Measurements from ENCODE around the gene TEK. TPM values are rescaled to one million over a fixed set of nuclear protein-coding genes. Genes with fewer than 3 reads are reported as not detected.
A peak's percentile ranks its signal among the peaks of the same experiment; 100 is the strongest.
"Not testable (repeated sequence)": the region's sequence is repeated elsewhere in the genome, so short reads cannot be mapped to it uniquely, and the experiment has no call there.

Gene TEK
- total and polyA plus RNA-seq, 3 donors from 2014 or later: 3.2 to 3.9 (median 3.7) TPM

- intact Hi-C loops (cut with DNase I; ENCODE audit: low total_unique reads): no loop called here
- H3K36me3 ChIP-seq (ENCODE audit: low read depth, missing control alignments): no peaks in the 10 kb centered on the region
- no peak for TF ChIP-seq CTCF (IDR thresholded peaks at IDR 0.05)
- TF ChIP-seq POLR2A (IDR thresholded peaks at IDR 0.05): no peak
- no peaks in the 10 kb centered on the region for H3K27me3 ChIP-seq
- H3K27ac ChIP-seq: no peak overlapping the region
- WGBS, 2 donors: 72 to 75% methylated on average over 4 of the region's 4 CpGs
- DNase-seq: no peak
- H3K9me3 ChIP-seq: no peaks in the 10 kb centered on the region
- no peaks in the 10 kb centered on the region for H3K4me1 ChIP-seq
- no peak overlapping the region for H3K4me3 ChIP-seq
Measured at GRCh38 chr9:27088981-27089380, 20.0 kb upstream of the TEK start.

GRCh38 chr9:27089706-27090105, 19.3 kb upstream of the TEK start:
- TF ChIP-seq CTCF (IDR thresholded peaks at IDR 0.05) (no peak), POLR2A (IDR thresholded peaks at IDR 0.05) (no peak)
- Histone ChIP-seq H3K9me3 (no peaks in the 10 kb centered on the region), H3K27ac (no peak overlapping the region), H3K27me3 (no peaks in the 10 kb centered on the region), H3K4me1 (no peaks in the 10 kb centered on the region), H3K36me3 (ENCODE audit: low read depth, missing control alignments) (no peaks in the 10 kb centered on the region), H3K4me3 (no peak overlapping the region)
- no peak for DNase-seq
- WGBS, 2 donors: 92% methylated on average over 4 of the region's 4 CpGs
- intact Hi-C loops (cut with DNase I; ENCODE audit: low total_unique reads): no loop called here

GRCh38 chr9:27090231-27090630, 18.8 kb upstream of the TEK start:
- DNase-seq: no peak
- no peak overlapping the region for H3K4me3 ChIP-seq
- no peaks in the 10 kb centered on the region for H3K36me3 ChIP-seq (ENCODE audit: low read depth, missing control alignments)
- H3K9me3 ChIP-seq: no peaks in the 10 kb centered on the region
- no peaks in the 10 kb centered on the region for H3K27me3 ChIP-seq
- intact Hi-C loops (cut with DNase I; ENCODE audit: low total_unique reads): no loop called here
- H3K27ac ChIP-seq: no peak overlapping the region
- no peaks in the 10 kb centered on the region for H3K4me1 ChIP-seq
- TF ChIP-seq POLR2A (IDR thresholded peaks at IDR 0.05) (no peak), CTCF (IDR thresholded peaks at IDR 0.05) (no peak)

- no peak overlapping the region for H3K4me3 ChIP-seq
- no peaks in the 10 kb centered on the region for H3K4me1 ChIP-seq
- no peak overlapping the region for H3K27ac ChIP-seq
- TF ChIP-seq POLR2A (IDR thresholded peaks at IDR 0.05): no peak
- TF ChIP-seq CTCF (IDR thresholded peaks at IDR 0.05): no peak
- no peak for DNase-seq
- no peaks in the 10 kb centered on the region for H3K36me3 ChIP-seq (ENCODE audit: low read depth, missing control alignments)
- H3K27me3 ChIP-seq: no peaks in the 10 kb centered on the region
- intact Hi-C loops (cut with DNase I; ENCODE audit: low total_unique reads): no loop called here
- no peaks in the 10 kb centered on the region for H3K9me3 ChIP-seq
- 93 to 100% methylated on average over 1 of the region's 1 CpG for WGBS, 2 donors
Measured at GRCh38 chr9:27090711-27091110, 18.3 kb upstream of the TEK start.

- H3K27me3 ChIP-seq; H3K4me1 ChIP-seq; DNase-seq; intact Hi-C loops (cut with DNase I; ENCODE audit: low total_unique reads); H3K36me3 ChIP-seq (ENCODE audit: low read depth, missing control alignments); H3K27ac ChIP-seq; H3K9me3 ChIP-seq: not testable (repeated sequence)
- 76 to 78% methylated on average over 16 to 20 of the region's 27 CpGs for WGBS, 2 donors
- H3K4me3 ChIP-seq: peak overlapping the region; percentile 6 to 29
Measured at GRCh38 chr9:27092496-27092895, 16.5 kb upstream of the TEK start.

GRCh38 chr9:27093384-27094067, 15.5 kb upstream of the TEK start:
- H3K36me3 ChIP-seq (ENCODE audit: low read depth, missing control alignments); intact Hi-C loops (cut with DNase I; ENCODE audit: low total_unique reads); H3K27me3 ChIP-seq; H3K9me3 ChIP-seq; H3K4me3 ChIP-seq; H3K27ac ChIP-seq; H3K4me1 ChIP-seq; DNase-seq: not testable (repeated sequence)
- 70 to 74% methylated on average over 17 of the region's 17 CpGs for WGBS, 2 donors

Measured in testis (tissue), 3 donors.